ENCODE data around the gene RALGPS1. TPM values are rescaled to one million over a fixed set of nuclear protein-coding genes. Genes with fewer than 3 reads are reported as not detected.
A peak's percentile ranks its signal among the peaks of the same experiment; 100 is the strongest.

Gene RALGPS1
- total RNA-seq, 1 donor: 2.9 TPM

- no peak overlapping the region for H3K4me3 ChIP-seq (ENCODE audit: low read depth, low read length)
- DNase-seq (ENCODE audit: low read depth): no peak
- no peak for TF ChIP-seq CTCF (IDR thresholded peaks at IDR 0.05; ENCODE audit: insufficient read depth, low read length)
Measured at GRCh38 chr9:127059030-127059429, 144.4 kb downstream of the RALGPS1 start.

GRCh38 chr9:127059765-127060361 lies 145.3 kb downstream of the RALGPS1 start:
- H3K4me3 ChIP-seq (ENCODE audit: low read depth, low read length): no peak overlapping the region
- no peak for TF ChIP-seq CTCF (IDR thresholded peaks at IDR 0.05; ENCODE audit: insufficient read depth, low read length)
- DNase-seq (ENCODE audit: low read depth): peak; percentile 29

DNA sequence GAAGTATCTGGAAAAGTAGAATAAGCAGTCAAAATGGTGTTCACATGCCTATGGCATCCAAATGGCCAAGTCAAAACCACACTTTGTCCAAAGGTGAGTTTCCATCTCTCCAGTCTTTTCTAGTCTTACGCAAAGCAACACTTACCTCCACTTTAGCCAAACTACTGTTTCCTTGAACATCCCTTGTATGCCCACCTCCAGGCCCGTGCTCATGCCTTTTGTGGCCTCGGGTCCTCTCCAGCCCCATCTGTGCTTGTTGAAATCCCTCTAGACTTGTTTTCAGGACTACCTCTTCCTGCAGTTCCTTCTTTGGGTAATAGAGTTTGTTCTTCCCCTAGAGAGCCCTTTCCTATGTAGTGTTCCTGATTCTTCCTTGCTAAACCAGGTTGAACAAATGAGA lies 146.8 kb downstream of the RALGPS1 start:
- no peak overlapping the region for H3K4me3 ChIP-seq (ENCODE audit: low read depth, low read length)
- no peak for TF ChIP-seq CTCF (IDR thresholded peaks at IDR 0.05; ENCODE audit: insufficient read depth, low read length)

DNA sequence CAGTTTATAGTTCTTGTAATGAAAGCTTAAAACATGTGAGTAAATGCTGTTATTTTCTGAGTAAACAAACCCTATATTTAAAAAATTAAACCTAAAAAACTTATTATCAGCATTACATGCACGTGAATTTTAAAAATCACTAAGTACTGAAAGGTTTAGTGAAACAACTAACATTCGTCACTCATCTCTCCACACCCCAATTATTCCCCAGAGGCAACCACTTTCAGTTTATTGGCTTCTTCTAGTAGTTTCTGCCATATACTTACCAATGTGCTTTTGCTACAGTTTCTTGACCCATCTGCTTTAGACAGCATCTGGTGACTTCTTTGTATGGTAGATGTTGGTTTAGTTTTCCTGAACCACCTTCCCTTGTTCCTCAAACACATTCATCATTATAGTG lies 149.8 kb downstream of the RALGPS1 start:
- no peak for DNase-seq (ENCODE audit: low read depth)
- H3K4me3 ChIP-seq (ENCODE audit: low read depth, low read length): no peak overlapping the region
- TF ChIP-seq CTCF (IDR thresholded peaks at IDR 0.05; ENCODE audit: insufficient read depth, low read length): no peak

More for the DNA sequence above, 146.8 kb downstream of the RALGPS1 start:
- DNase-seq (ENCODE audit: low read depth): no peak

- H3K4me3 ChIP-seq (ENCODE audit: low read depth, low read length): no peak overlapping the region
- DNase-seq (ENCODE audit: low read depth): peak; percentile 93
- no peak for TF ChIP-seq CTCF (IDR thresholded peaks at IDR 0.05; ENCODE audit: insufficient read depth, low read length)
Measured at GRCh38 chr9:127065592-127065991, 151.0 kb downstream of the RALGPS1 start.

DNA sequence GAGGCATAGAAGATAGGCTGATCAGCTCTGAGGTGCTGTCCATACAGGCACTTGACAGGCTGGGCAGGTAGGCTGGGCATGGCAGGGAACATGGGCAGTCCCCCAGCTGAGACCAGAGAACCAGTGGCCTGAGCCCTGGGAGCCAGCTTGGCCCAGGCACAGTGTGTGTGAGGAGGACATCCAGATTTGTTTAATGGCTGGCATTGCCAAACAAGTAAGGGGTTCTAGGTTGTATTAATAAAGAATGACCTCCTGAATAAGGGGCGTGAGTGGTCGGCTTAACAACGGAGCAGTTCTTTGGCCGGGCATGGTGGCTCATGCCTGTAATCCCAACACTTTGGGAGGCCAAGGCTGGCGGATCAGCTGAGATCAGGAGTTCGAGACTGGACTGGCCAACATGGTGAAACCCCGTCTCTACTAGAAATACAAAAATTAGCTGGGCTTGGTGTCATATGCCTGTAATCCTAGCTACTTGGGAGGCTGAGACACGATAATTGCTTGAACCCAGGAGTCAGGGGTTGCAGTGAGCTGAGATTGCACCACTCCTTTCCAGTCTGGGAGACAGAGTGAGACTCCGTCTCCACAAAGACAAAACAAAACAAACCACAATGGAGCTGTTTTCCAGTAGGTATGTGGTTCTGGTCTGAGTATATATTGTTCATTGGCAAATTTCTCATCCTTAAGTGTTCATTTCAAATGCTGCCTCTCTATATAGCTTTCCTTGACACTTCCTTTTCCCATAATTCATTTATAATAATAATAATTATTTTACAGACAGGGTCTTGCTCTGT lies 151.7 kb downstream of the RALGPS1 start:
- no peak for DNase-seq (ENCODE audit: low read depth)
- H3K4me3 ChIP-seq (ENCODE audit: low read depth, low read length): no peak overlapping the region
- TF ChIP-seq CTCF (IDR thresholded peaks at IDR 0.05; ENCODE audit: insufficient read depth, low read length): no peak

All from fibroblast of the aortic adventitia (primary cell).